Measurements from ENCODE around the gene TM4SF20.

Gene TM4SF20

DNA sequence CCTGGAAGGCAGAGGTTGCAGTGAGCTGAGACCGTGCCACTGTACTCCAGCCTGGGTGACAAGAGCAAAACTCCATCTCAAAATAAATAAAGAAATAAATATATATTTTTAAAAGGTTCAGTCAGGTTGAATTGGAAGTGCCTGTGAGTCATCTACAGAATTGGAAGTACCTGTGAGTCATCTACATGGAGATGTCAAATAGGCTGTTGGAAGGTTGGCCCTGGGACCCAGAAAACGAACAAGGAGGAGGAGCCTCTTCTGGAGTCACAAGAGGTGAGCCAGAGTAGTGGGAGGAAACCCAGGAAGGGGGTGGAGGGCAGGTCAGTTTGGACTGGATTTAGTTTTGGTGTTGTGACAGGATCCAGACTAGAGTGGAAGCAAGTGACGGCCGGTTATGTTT is 23.9 kb upstream of the TM4SF20 start:
- DNase-seq (ENCODE audit: low read depth, low spot score) = no peak
- TF ChIP-seq POLR2AphosphoS5 (IDR thresholded peaks at IDR 0.05; ENCODE audit: borderline replicate concordance, low read depth, low read length) (no peak), FOXP2 (optimal IDR thresholded peaks at IDR 0.05; ENCODE audit: control extremely low read depth, extremely low read length, insufficient read depth) (no peak), EZH2 (IDR thresholded peaks at IDR 0.05) (no peak)

DNA sequence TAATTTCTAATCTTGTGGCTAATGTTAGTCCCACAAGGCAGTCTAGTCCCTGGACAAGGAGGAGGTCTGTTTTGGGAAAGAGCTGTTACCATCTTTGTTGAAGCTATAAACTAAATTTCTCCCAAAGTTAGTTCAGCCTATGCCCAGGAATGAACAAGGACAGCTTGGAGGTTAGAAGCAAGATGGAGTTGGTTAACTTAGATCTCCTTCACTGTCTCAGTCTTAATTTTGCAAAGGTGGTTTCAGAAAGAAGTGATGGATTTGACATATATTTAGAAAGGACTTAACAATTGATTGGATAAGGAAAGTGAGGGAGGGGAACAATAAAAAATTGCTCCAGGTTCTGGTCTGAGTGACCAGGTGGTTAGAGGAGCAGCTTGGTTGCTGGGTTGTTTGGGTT is 23.2 kb upstream of the TM4SF20 start:
- H3K9me3 ChIP-seq (ENCODE audit: low read depth, low read length) = no peaks in the 10 kb centered on the region
- H3K27ac ChIP-seq = no peak overlapping the region

More for the DNA sequence above, 23.9 kb upstream of the TM4SF20 start:
- no peak overlapping the region for H3K4me3 ChIP-seq
- no peak overlapping the region for H3K27ac ChIP-seq
- no peaks in the 10 kb centered on the region for H3K9me3 ChIP-seq (ENCODE audit: low read depth, low read length)
- H3K9ac ChIP-seq (ENCODE audit: insufficient read length) = no peak overlapping the region
- no peaks in the 10 kb centered on the region for H3K36me3 ChIP-seq (ENCODE audit: insufficient read depth, low read length)

DNA sequence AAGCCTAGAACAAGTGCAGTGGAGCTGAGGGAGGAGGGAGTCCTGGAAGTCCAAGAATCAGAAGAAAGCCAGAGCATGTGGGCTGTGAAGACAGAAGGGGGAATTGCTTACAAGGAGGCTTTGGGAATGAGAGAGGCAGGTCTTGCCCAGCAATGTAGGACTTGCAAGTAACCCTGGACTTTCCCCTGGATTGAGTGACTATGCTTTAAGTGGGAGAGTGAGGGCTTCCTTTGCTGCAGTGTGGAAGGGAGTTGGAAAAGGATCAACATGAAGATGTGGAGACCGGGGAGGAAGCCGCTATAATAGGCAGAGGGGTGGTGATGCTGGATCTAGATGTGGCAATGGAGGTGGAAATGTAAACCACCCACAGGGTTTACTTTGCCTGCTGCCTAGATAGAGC is 22.4 kb upstream of the TM4SF20 start:
- Histone ChIP-seq H3K9me3 (ENCODE audit: low read depth, low read length) (no peaks in the 10 kb centered on the region), H3K27ac (no peak overlapping the region), H3K36me3 (ENCODE audit: insufficient read depth, low read length) (no peaks in the 10 kb centered on the region), H3K4me3 (no peak overlapping the region), H3K9ac (ENCODE audit: insufficient read length) (no peak overlapping the region)
- DNase-seq (ENCODE audit: low read depth, low spot score) = no peak
- no peak for TF ChIP-seq EZH2 (IDR thresholded peaks at IDR 0.05)
- TF ChIP-seq POLR2AphosphoS5 (IDR thresholded peaks at IDR 0.05; ENCODE audit: borderline replicate concordance, low read depth, low read length) = no peak
- no peak for TF ChIP-seq FOXP2 (optimal IDR thresholded peaks at IDR 0.05; ENCODE audit: control extremely low read depth, extremely low read length, insufficient read depth)

More for the DNA sequence above, 23.2 kb upstream of the TM4SF20 start:
- no peaks in the 10 kb centered on the region for H3K36me3 ChIP-seq (ENCODE audit: insufficient read depth, low read length)
- H3K9ac ChIP-seq (ENCODE audit: insufficient read length) = no peak overlapping the region
- DNase-seq (ENCODE audit: low read depth, low spot score) = no peak
- TF ChIP-seq FOXP2 (optimal IDR thresholded peaks at IDR 0.05; ENCODE audit: control extremely low read depth, extremely low read length, insufficient read depth) = no peak
- TF ChIP-seq EZH2 (IDR thresholded peaks at IDR 0.05) = no peak
- no peak for TF ChIP-seq POLR2AphosphoS5 (IDR thresholded peaks at IDR 0.05; ENCODE audit: borderline replicate concordance, low read depth, low read length)
- H3K4me3 ChIP-seq = no peak overlapping the region

DNA sequence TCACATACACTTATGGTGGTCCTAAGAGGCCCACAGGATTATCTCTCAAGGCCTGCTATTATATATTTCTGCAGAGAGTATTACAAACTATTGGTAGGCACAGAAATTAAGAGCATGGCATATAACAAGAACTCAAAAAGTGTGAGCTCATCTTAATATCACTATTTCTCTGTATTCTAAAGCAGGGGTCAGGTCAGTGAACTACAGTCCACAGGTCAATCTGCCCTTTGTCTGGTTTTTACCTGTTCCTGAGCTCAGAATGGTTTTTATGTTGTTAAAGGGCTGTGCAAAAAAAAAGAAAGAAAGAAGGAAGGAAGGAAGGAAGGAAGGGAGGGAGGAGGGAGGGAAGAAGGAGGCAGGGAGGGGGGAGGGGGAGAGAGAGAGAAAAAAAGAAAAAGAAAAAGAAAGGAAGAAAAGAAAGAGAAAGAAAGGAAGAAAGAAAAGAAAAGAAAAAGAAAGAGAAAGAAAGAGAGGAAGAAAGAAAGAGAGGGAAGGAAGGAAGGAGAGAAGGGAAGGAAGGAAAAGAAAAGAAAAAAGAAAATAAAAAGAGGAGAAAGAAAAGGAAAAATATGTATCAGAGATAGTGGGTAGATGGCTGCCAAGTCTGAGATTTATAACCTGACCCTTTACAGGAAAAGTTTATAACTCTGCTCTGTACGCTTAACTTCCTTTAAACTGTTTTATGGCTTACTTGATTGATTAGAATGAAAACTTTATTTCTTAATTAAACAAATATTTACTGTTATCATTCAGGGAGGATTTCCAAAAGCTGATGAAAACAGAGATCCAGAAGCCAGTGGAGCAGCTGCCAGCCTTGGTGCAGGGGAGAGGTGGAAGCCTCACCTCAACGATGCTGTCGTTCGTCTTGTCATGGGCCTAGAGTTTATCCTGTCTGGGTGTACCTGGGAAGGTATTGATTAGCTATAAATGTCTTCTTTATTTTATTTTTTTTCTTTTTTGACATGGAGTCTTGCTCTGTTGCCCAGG is 19.9 kb upstream of the TM4SF20 start:
- Histone ChIP-seq H3K9me3 (ENCODE audit: low read depth, low read length) (no peaks in the 10 kb centered on the region), H3K36me3 (ENCODE audit: insufficient read depth, low read length) (no peaks in the 10 kb centered on the region), H3K4me3 (no peak overlapping the region), H3K9ac (ENCODE audit: insufficient read length) (no peak overlapping the region), H3K27ac (no peak overlapping the region)
- DNase-seq (ENCODE audit: low read depth, low spot score) = no peak
- no peak for TF ChIP-seq FOXP2 (optimal IDR thresholded peaks at IDR 0.05; ENCODE audit: control extremely low read depth, extremely low read length, insufficient read depth)
- TF ChIP-seq POLR2AphosphoS5 (IDR thresholded peaks at IDR 0.05; ENCODE audit: borderline replicate concordance, low read depth, low read length) = no peak
- TF ChIP-seq EZH2 (IDR thresholded peaks at IDR 0.05) = no peak

DNA sequence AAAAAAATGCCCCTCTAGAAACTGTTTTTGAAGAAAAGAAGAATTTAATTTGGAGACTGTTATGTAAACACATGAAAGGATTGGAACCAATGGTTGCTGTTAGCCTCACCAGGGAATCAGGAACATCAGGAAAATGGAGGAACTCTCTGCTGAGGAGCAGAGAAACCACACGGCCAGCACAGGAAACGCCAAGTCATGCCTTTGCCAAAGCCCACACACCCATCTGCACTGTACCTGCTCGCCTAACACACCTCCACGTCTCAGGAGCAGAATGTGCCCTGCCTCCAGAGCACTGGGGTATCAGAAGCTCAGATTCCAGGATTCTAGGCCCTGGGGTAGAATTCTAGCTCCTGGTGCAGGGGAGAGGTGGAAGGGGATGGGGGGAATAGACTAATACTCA is 18.5 kb upstream of the TM4SF20 start:
- H3K27ac ChIP-seq = no peak overlapping the region

DNA sequence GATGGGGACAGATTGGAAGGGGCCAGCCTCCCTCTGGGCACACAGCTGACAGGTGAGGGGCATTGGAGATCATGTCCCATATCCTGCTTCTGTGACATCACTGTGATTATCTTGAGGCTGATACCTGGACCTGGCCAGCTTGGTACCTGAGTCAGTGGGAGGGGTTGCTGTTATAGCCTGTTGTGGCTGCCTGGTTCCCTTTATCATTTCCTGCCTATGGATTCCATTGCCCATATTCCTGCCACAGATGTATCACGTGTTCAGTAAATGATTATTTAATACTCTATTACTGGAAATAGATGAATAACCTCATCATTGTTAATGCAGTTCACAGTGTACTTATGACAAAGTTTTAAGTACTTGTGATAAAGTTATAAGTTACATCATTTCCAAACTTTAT is 16.4 kb upstream of the TM4SF20 start:
- no peak overlapping the region for H3K9ac ChIP-seq (ENCODE audit: insufficient read length)
- no peaks in the 10 kb centered on the region for H3K36me3 ChIP-seq (ENCODE audit: insufficient read depth, low read length)
- no peak overlapping the region for H3K27ac ChIP-seq
- DNase-seq (ENCODE audit: low read depth, low spot score) = no peak
- H3K9me3 ChIP-seq (ENCODE audit: low read depth, low read length) = no peaks in the 10 kb centered on the region
- TF ChIP-seq FOXP2 (optimal IDR thresholded peaks at IDR 0.05; ENCODE audit: control extremely low read depth, extremely low read length, insufficient read depth) (no peak), POLR2AphosphoS5 (IDR thresholded peaks at IDR 0.05; ENCODE audit: borderline replicate concordance, low read depth, low read length) (no peak), EZH2 (IDR thresholded peaks at IDR 0.05) (no peak)
- H3K4me3 ChIP-seq = no peak overlapping the region

More for the DNA sequence above, 18.5 kb upstream of the TM4SF20 start:
- no peaks in the 10 kb centered on the region for H3K9me3 ChIP-seq (ENCODE audit: low read depth, low read length)
- H3K9ac ChIP-seq (ENCODE audit: insufficient read length) = no peak overlapping the region
- TF ChIP-seq POLR2AphosphoS5 (IDR thresholded peaks at IDR 0.05; ENCODE audit: borderline replicate concordance, low read depth, low read length) = no peak
- no peaks in the 10 kb centered on the region for H3K36me3 ChIP-seq (ENCODE audit: insufficient read depth, low read length)
- H3K4me3 ChIP-seq = no peak overlapping the region
- no peak for DNase-seq (ENCODE audit: low read depth, low spot score)

DNA sequence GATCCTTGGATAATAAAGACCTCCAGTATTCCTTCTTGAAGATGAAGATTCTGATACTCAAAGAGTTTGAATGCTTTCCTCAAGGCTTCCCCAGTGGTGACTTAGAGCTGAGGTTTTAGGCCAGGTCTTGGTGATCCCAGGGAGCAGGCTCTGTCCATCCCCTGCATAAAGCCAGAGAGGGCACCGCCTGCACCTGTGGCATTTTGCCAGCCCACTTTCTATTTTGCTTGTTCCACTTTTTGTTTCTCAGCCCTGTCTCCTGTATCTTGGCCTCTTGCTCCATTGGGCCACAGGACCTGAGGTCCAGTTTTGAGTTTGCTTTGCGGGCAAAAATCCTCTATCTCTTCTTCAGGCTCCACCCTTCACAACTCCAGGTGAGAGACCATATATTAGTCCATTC is 15.3 kb upstream of the TM4SF20 start:
- DNase-seq (ENCODE audit: low read depth, low spot score) = no peak
- H3K9ac ChIP-seq (ENCODE audit: insufficient read length) = no peak overlapping the region
- H3K27ac ChIP-seq = no peak overlapping the region
- no peak for TF ChIP-seq EZH2 (IDR thresholded peaks at IDR 0.05)
- no peak for TF ChIP-seq FOXP2 (optimal IDR thresholded peaks at IDR 0.05; ENCODE audit: control extremely low read depth, extremely low read length, insufficient read depth)
- no peak for TF ChIP-seq POLR2AphosphoS5 (IDR thresholded peaks at IDR 0.05; ENCODE audit: borderline replicate concordance, low read depth, low read length)
- H3K36me3 ChIP-seq (ENCODE audit: insufficient read depth, low read length) = no peaks in the 10 kb centered on the region
- H3K9me3 ChIP-seq (ENCODE audit: low read depth, low read length) = no peaks in the 10 kb centered on the region
- H3K4me3 ChIP-seq = no peak overlapping the region

DNA sequence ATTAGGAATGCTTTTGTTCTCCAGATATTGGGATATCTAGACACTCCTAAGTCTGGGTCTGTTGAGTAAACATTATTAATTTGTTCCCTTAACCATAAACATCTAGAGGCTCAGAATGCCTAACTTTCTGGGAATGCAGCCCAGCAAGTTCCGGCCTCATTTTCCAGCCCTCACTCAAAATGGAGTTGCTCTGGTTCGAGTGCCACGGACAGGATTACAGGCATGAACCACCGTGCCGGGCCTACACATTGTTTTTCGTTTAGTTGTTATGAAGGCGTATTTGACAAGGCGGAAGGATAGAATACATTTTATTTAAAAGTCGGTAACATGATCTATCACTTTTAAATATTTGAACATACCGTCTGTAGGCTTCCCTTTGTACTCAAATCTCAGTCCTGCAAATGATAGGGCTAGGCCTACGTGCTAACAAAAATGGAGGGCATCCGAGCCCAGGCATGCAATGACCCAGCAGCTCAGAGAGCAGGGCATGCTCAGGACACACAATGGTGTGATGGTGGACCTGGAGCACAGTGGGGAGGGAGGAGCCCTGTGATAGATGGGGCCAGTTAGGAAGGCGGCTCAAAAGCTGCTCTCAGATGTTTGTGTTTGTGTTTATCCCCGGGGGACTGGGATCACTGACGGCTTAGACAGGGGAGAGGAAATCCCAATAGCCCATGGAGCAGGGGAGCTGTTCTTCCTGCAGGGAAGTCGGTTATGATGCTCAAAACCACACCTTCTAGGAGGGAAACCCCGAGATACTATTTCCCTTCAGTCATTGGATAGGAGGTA is 11.6 kb upstream of the TM4SF20 start:
- no peak for TF ChIP-seq FOXP2 (optimal IDR thresholded peaks at IDR 0.05; ENCODE audit: control extremely low read depth, extremely low read length, insufficient read depth)
- TF ChIP-seq EZH2 (IDR thresholded peaks at IDR 0.05) = no peak
- no peak for TF ChIP-seq POLR2AphosphoS5 (IDR thresholded peaks at IDR 0.05; ENCODE audit: borderline replicate concordance, low read depth, low read length)
- H3K36me3 ChIP-seq (ENCODE audit: insufficient read depth, low read length) = no peaks in the 10 kb centered on the region
- no peaks in the 10 kb centered on the region for H3K9me3 ChIP-seq (ENCODE audit: low read depth, low read length)
- no peak overlapping the region for H3K4me3 ChIP-seq
- no peak for DNase-seq (ENCODE audit: low read depth, low spot score)
- H3K9ac ChIP-seq (ENCODE audit: insufficient read length) = no peak overlapping the region
- no peak overlapping the region for H3K27ac ChIP-seq
